ENCODE results near the gene DNAI2.

DNAI2 gene

GRCh38 chr17:74274060-74274708 lies at the start of gene DNAI2:
Gene DNAI2, plus strand, starts transcription at chr17:74274234. Its CDS starts 7,584 bp downstream, at chr17:74281818.
- DNase-seq = peak; percentile 52 to 69

- no peak for DNase-seq
Observed at GRCh38 chr17:74224959-74225725, 48.9 kb upstream of the DNAI2 start.

- no peak for DNase-seq
Observed at GRCh38 chr17:74226252-74226651, 47.8 kb upstream of the DNAI2 start.

GRCh38 chr17:74227271-74228080 lies 46.6 kb upstream of the DNAI2 start:
- DNase-seq = no peak

- DNase-seq = no peak
Observed at GRCh38 chr17:74228306-74228978, 45.6 kb upstream of the DNAI2 start.

- no peak for DNase-seq
Observed at GRCh38 chr17:74230896-74231295, 43.1 kb upstream of the DNAI2 start.

- no peak for DNase-seq
Observed at GRCh38 chr17:74231928-74232907, 41.8 kb upstream of the DNAI2 start.

- no peak for DNase-seq
Observed at GRCh38 chr17:74233937-74234336, 40.1 kb upstream of the DNAI2 start.

- DNase-seq = no peak
Observed at GRCh38 chr17:74234486-74234885, 39.5 kb upstream of the DNAI2 start.

GRCh38 chr17:74235040-74235581 lies 38.9 kb upstream of the DNAI2 start:
- DNase-seq = peak in 1 of 2 donors; percentile 16

GRCh38 chr17:74235911-74236371 lies 38.1 kb upstream of the DNAI2 start:
- DNase-seq = no peak

- no peak for DNase-seq
Observed at GRCh38 chr17:74237321-74237720, 36.7 kb upstream of the DNAI2 start.

- peak in 1 of 2 donors; percentile 63 for DNase-seq
Observed at GRCh38 chr17:74239172-74239571, 34.9 kb upstream of the DNAI2 start.

GRCh38 chr17:74240618-74241205 lies 33.3 kb upstream of the DNAI2 start:
- DNase-seq = no peak

GRCh38 chr17:74241431-74241830 lies 32.6 kb upstream of the DNAI2 start:
- peak in 1 of 2 donors; percentile 3 for DNase-seq

- no peak for DNase-seq
Observed at GRCh38 chr17:74241847-74242246, 32.2 kb upstream of the DNAI2 start.

- DNase-seq = no peak
Observed at GRCh38 chr17:74243013-74243755, 30.9 kb upstream of the DNAI2 start.

GRCh38 chr17:74244128-74244527 lies 29.9 kb upstream of the DNAI2 start:
- no peak for DNase-seq

- no peak for DNase-seq
Observed at GRCh38 chr17:74244548-74244947, 29.5 kb upstream of the DNAI2 start.

Data from CD4-positive, alpha-beta T cell treated with Interferon alpha-2 for 1 hour (primary cell).